GM12865 (cell line): ENCODE measurements around the gene EBF3.

ENCODE experiments used
- DNase-seq: peaks from one replicate; pipeline ENCODE4 v3.0.0; 2010; ENCODE audit warnings: low read depth
- H3K4me3 ChIP-seq: 2 replicates; pipeline ENCODE4 v1.5.1; 2011; ENCODE audit warnings: mild to moderate bottlenecking, low read depth, low read length, control low read depth
- CTCF ChIP-seq: IDR thresholded peaks from 2 replicates; pipeline ENCODE4 v1.5.1; 2011; ENCODE audit warnings: low read length, control low read depth, low read depth, inconsistent platforms; ENCODE audit not compliant: insufficient read depth; ENCODE audit errors: missing control alignments

The EBF3 gene

GRCh38 chr10:129859536-129859935 lies 104.5 kb downstream of the EBF3 start:
- TF ChIP-seq CTCF = no peak

DNA sequence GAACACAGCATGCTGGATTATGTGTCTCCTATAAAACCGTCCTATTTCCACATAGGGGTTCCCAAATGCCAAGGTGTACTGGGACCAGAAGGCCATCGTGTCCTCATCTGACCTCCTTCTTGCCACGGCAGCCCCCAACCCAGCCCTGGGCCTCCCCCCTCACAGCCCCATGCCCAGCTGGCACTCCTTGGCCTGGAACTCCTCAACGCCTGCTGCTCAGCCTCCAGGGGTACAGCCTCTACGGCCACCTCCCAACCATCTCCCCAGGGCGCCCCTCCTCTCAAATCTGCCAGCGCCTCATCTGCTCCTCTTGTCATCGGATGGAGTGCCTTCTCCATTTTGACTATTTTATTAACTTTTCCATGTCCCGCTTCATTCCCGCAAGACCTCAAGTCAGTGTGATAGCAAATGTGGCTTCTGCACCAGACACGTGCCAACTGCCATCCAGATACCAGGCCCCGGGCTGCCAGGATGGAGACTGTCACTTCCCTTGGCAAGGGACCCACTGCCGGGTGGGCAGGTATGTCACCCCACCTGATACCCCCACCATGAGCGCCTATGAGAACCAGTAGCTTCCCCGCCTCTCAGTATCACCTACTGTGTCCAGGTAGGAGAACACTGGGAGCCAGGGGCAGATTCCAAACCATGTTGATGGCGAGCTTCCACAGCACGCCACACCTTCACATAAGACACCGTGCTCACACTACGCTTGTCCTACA lies 106.7 kb downstream of the EBF3 start:
- no peak for TF ChIP-seq CTCF
- no peak for DNase-seq
- no peak overlapping the region for H3K4me3 ChIP-seq

More at GRCh38 chr10:129859536-129859935, 104.5 kb downstream of the EBF3 start:
- no peak for DNase-seq
- no peak overlapping the region for H3K4me3 ChIP-seq

DNA sequence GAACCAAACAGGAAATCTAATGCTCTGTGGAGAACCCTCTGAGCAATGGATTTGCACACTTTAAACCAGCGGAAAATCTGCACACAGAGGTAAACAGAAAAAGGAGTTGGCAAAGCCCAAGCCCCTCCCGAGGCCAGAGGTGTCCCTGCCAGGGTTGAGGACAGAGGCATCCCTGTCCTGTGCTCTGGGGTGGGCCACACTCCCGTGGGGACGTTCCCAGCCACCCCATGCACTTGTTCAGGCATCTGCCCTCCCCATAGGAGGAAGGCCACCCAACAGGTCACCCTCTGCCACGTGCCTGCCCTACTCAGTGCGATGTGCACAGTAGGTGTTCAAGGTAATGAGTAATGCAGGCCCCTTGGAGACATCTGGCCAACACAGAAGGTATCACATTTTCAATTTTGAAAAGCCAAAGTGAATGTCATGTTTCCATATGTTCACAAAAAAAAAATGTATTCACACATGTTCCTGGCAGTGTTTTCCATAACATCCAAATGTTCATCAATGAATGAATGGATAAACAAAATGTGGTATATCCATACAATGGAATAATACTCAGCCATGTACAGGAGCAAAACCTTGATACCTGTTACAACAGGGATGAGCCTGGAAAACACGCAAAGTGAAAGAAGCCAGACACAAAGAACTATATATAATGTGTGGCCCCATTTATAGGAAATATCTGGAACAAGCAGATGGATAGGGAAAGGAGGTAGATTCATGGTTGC lies 108.1 kb downstream of the EBF3 start:
- H3K4me3 ChIP-seq = no peak overlapping the region
- DNase-seq = no peak
- no peak for TF ChIP-seq CTCF

DNA sequence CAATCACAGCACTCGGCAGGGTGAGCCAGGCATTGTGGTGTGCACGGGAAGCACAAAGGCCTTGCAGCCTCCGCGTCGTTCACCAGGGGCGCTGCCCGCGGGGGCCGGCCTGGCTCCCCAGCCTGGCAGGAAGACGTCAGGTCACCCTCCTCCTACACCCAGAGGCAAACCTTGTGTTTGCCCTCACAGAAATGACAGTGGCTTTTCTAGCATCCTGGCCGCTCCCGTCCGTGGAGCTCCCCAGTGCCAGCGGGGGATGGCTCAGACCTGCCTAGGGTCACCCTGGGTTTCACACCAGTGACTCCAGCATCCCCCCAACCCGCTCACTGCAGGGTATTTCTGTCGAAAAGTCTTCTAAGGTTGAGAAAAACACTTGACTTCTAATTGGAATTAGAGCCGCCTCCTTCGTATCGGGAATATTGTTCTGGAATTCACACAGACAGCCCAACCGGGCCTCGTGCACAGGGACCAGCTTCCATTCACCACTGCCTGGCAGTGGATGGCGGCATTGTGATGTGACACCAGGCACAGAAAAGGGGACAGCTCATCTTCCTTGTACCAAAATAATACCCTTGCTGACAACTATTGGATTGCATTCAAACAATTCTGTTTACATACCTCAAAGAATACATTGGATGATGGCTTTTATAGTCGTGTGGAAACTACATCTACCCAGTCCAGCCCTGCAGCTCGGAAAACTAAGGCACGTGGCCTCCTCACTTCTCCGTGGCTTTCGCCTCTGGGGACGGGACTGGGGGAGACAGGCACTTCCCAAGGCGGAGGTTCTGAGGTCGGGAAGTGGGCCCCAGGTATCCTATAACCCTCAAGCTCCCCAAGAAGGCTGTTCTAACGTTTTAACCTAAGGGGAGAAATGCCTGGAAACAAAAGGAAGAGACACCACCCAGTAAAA lies 109.0 kb downstream of the EBF3 start:
- TF ChIP-seq CTCF = no peak

DNA sequence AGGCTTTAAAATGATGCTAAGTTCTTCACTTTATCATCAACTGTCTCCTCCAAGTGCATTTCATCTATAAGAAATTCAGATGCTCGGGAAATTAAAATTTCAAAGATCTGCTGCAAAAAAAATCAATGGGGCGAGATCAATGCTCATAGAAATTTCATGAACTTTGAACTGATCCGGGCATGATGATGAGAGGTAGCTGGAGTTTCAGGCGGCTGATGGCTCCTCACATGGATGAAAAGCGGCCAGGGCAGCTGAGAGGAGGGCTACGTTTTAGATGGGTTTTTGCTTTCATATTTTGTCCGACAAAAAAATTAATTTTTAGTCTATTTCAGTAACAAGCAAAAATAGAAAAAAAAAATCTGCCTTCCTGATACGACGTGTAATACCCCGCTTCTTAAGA lies 109.9 kb downstream of the EBF3 start:
- TF ChIP-seq CTCF = no peak
- no peak overlapping the region for H3K4me3 ChIP-seq
- DNase-seq = no peak

More for the DNA sequence above, 109.0 kb downstream of the EBF3 start:
- no peak for DNase-seq
- H3K4me3 ChIP-seq = no peak overlapping the region

- no peak for TF ChIP-seq CTCF
- DNase-seq = no peak
- H3K4me3 ChIP-seq = no peak overlapping the region
Observed at GRCh38 chr10:129853562-129853903, 110.5 kb downstream of the EBF3 start.
